Sigmoid colon (tissue), 7 donors: Measurements from ENCODE around the gene GK. TPM values are rescaled to one million over a fixed set of nuclear protein-coding genes. Genes with fewer than 3 reads are reported as not detected.
"Not testable (repeated sequence)": the region's sequence is repeated elsewhere in the genome, so short reads cannot be mapped to it uniquely, and the experiment has no call there.

ENCODE experiments used
- DNase-seq: peaks from one replicate; pipeline ENCODE4 v3.0.0-alpha.2; 2019
- H3K27ac ChIP-seq, 4 donors: fragments of 200-600 bp; sonication (generic); one replicate each; pipeline ENCODE4 v1.5.1; 2016 to 2019; ENCODE audit warnings: mild to moderate bottlenecking in 1 of 4
- H3K27me3 ChIP-seq, 3 donors: fragments of 200-600 bp; sonication (generic); one replicate each; pipeline ENCODE4 v1.5.1; 2019; ENCODE audit warnings: mild to moderate bottlenecking in 1 of 3
- H3K36me3 ChIP-seq, 4 donors: fragments of 200-600 bp; sonication (generic); one replicate each; pipeline ENCODE4 v1.5.1; 2016 to 2019
- H3K4me1 ChIP-seq, 4 donors: fragments of 200-600 bp; sonication (generic); one replicate each; pipeline ENCODE4 v1.5.1; 2017 to 2019
- H3K4me3 ChIP-seq, 4 donors: fragments of 200-600 bp; sonication (generic); one replicate each; pipeline ENCODE4 v1.5.1; 2017 to 2019; ENCODE audit warnings: mild to moderate bottlenecking in 2 of 4, moderate library complexity in 1 of 4
- H3K9me3 ChIP-seq, 4 donors: fragments of 200-600 bp in 3 of 4; sonication (generic) in 3 of 4; one replicate each; pipeline versions ENCODE4 v1.5.1 to v1.6.1; 2013 to 2019
- CTCF ChIP-seq, 4 experiments: fragments of 450-650 bp in 3 of 4; fragments of 200-600 bp in 1 of 4; IDR thresholded peaks; one replicate each; pipeline ENCODE4 v1.5.1; 2016 to 2019; ENCODE audit warnings: antibody characterized with exemption in 4 of 4, mild to moderate bottlenecking in 3 of 4, moderate library complexity in 2 of 4
- EP300 ChIP-seq, 4 donors: sonication (generic); formaldehyde crosslinking; IDR thresholded peaks; one replicate each; pipeline ENCODE4 v1.6.1; 2017; ENCODE audit warnings: antibody characterized with exemption in 4 of 4
- POLR2A ChIP-seq, 2 donors: fragments of 450-650 bp; IDR thresholded peaks; one replicate each; pipeline ENCODE4 v1.6.1; 2016; ENCODE audit warnings: antibody characterized with exemption in 2 of 2, mild to moderate bottlenecking in 2 of 2, moderate library complexity in 2 of 2
- POLR2AphosphoS5 ChIP-seq, 4 donors: sonication (generic); formaldehyde crosslinking; IDR thresholded peaks; one replicate each; pipeline ENCODE4 v1.6.1; 2017; ENCODE audit warnings: antibody characterized with exemption in 4 of 4
- WGBS, 2 donors: extraction: QIAGEN DNeasy Blood & Tissue Kit; methylation state at CpG; one replicate each; pipeline ENCODE4 v1.1.7; 2013; 5-methylcytosine and 5-hydroxymethylcytosine counted together
- intact Hi-C: fragments of 100-400 bp; cut with DNase I; formaldehyde crosslinking; loops from one replicate; pipeline ENCODE4 v1.15.1; 2023
- polyA plus RNA-seq, 3 donors: library from polyadenylated mRNA; stranded (reverse); fragments of 200-250 nt; gene quantifications; one replicate each; pipeline ENCODE4 v1.2.3, GENCODE V29; 2013
- total RNA-seq, 4 donors: library from RNA; depleted of rRNA; stranded (reverse); fragments of >200 nt; gene quantifications; one replicate each; pipeline ENCODE4 v1.1.0, GENCODE V29; 2016
- donor health status: healthy with polysubstance abuse.
- donor health status: Bipolar disorder and iron deficiency.
- donor health status: healthy.

The GK gene
- total and polyA plus RNA-seq, 7 donors = 2.5 to 47.6 (median 8.0) TPM

DNA sequence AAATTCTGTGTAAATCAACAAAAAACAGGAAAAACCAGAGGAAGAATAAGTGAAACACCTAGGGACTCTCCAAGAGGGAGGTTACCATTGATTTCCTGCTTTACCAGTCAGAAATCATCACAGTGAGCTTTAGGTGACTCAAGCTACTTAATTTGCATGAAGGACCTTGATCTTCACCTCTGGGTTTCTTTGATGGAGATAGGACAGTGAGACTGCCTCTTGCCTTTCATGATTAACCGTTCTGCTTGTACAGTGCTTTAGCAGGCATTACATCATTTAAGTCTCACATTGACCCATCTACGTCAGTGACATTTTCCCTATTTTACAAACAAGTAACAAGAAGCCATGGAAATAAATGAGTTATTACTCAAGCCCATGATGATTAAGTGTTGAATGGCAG, 3.4 kb upstream of the GK start:
- H3K36me3 ChIP-seq = no peaks in the 10 kb centered on the region
- H3K27ac ChIP-seq = no peak overlapping the region
- TF ChIP-seq EP300 (IDR thresholded peaks at IDR 0.05) (no peak), POLR2AphosphoS5 (IDR thresholded peaks at IDR 0.05) (no peak), POLR2A (IDR thresholded peaks at IDR 0.05) (no peak), CTCF (IDR thresholded peaks at IDR 0.05) (no peak)
- H3K27me3 ChIP-seq = no peaks in the 10 kb centered on the region
- WGBS, 2 donors = 34 to 52% methylated on average over 2 of the region's 2 CpGs
- no peak for DNase-seq
- no peaks in the 10 kb centered on the region for H3K9me3 ChIP-seq
- H3K4me1 ChIP-seq = peaks cover 0 to 12% (median 0%) of the 10 kb centered on the region in 4 donors
- no peak overlapping the region for H3K4me3 ChIP-seq
- intact Hi-C loops = no loop called here

DNA sequence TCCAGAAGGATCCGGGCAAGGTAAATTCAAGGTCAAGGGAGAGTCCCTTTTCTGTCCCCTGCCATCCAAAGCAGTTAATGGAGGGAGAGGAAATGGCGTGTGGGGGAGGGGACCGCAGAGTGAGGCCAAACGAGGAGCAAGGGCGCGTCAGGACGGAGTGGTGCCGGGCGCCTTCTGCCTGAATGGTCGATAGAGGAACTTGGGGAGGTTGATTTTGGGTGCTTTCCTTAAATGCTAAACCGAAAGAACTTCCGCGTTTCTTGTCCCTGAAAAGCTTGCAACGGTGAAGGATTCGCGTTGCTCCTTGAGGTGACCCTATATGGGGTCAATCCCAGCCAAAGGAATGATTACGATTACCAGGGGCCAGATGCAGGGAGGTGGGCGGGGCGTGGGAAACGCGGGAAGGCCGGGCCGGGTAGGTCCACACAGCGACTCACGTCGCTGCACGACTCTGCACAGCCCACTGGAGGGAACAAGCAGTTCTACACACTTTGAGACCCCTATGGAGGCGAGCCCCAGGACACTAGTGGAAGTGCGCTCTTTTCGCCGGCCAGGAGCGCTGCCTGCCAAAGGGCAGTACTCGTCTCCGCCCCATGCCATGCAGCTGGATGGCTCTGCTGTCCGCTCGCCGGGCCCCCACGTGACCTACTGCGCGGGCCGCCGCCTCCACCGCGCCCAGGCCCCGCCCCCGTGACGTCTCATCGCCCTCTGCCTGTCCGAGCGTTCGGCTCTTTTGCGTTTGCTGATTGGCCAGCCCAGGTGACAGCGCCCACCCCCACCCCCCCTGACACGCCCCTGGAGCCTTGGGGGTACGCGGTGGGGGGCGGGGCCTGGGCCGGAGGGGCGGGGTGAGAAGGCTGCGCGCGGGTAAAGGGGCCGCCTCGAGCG, 452 bp upstream of the GK start:
- H3K4me1 ChIP-seq = peaks cover 0 to 13% (median 0%) of the 10 kb centered on the region in 4 donors
- peak overlapping the region; percentile 53 to 78 (median 76) for H3K27ac ChIP-seq
- peak; percentile 97 for DNase-seq
- H3K9me3 ChIP-seq = no peaks in the 10 kb centered on the region
- H3K4me3 ChIP-seq = peak overlapping the region; percentile 43 to 63 (median 59)
- H3K36me3 ChIP-seq = no peaks in the 10 kb centered on the region
- no peaks in the 10 kb centered on the region for H3K27me3 ChIP-seq
- TF ChIP-seq POLR2A (IDR thresholded peaks at IDR 0.05) (peak in 1 of 2 donors; percentile 39), CTCF (IDR thresholded peaks at IDR 0.05) (no peak), POLR2AphosphoS5 (IDR thresholded peaks at IDR 0.05) (peak in 3 of 4 donors; percentile 61 to 69 (median 63)), EP300 (IDR thresholded peaks at IDR 0.05) (no peak)
- 1% methylated on average over 65 of the region's 65 CpGs for WGBS, 2 donors
- intact Hi-C loops = loop anchor here (2.0 kb wide), 1 partner anchor 236 kb away; the partner anchor contains the start of gene TAB3

- Histone ChIP-seq H3K4me3 (peak overlapping the region in 1 of 4 donors; percentile 63), H3K4me1 (peaks cover 0 to 13% (median 0%) of the 10 kb centered on the region in 4 donors), H3K27ac (peak overlapping the region in 1 of 4 donors; percentile 78)
- H3K36me3 ChIP-seq, H3K9me3 ChIP-seq, DNase-seq, H3K27me3 ChIP-seq, intact Hi-C loops: not testable (repeated sequence)
- 60 to 87% methylated on average over 13 of the region's 13 CpGs for whole genome bisulfite sequencing, 2 donors
Observed at GRCh38 chrX:30654386-30654785, 1.2 kb downstream of the GK start.

- intact Hi-C loops = no loop called here
- H3K36me3 ChIP-seq = no peaks in the 10 kb centered on the region
- H3K4me3 ChIP-seq = no peak overlapping the region
- H3K27ac ChIP-seq = no peak overlapping the region
- H3K27me3 ChIP-seq = no peaks in the 10 kb centered on the region
- peaks cover 0 to 13% (median 0%) of the 10 kb centered on the region in 4 donors for H3K4me1 ChIP-seq
- H3K9me3 ChIP-seq = no peaks in the 10 kb centered on the region
- DNase-seq = no peak
- TF ChIP-seq POLR2A (IDR thresholded peaks at IDR 0.05) = no peak
- TF ChIP-seq POLR2AphosphoS5 (IDR thresholded peaks at IDR 0.05) = no peak
- TF ChIP-seq CTCF (IDR thresholded peaks at IDR 0.05) = no peak
- no peak for TF ChIP-seq EP300 (IDR thresholded peaks at IDR 0.05)
- 37 to 67% methylated on average over 2 of the region's 2 CpGs for WGBS, 2 donors
Observed at GRCh38 chrX:30654989-30655607, 1.9 kb downstream of the GK start.

- H3K9me3 ChIP-seq = no peaks in the 10 kb centered on the region
- H3K36me3 ChIP-seq = no peaks in the 10 kb centered on the region
- 50 to 79% methylated on average over 3 of the region's 3 CpGs for WGBS, 2 donors
- no peaks in the 10 kb centered on the region for H3K27me3 ChIP-seq
- peaks cover 0 to 13% (median 0%) of the 10 kb centered on the region in 4 donors for H3K4me1 ChIP-seq
- no peak for DNase-seq
- no peak overlapping the region for H3K4me3 ChIP-seq
- intact Hi-C loops = no loop called here
- no peak overlapping the region for H3K27ac ChIP-seq
- no peak for TF ChIP-seq CTCF (IDR thresholded peaks at IDR 0.05)
- no peak for TF ChIP-seq POLR2AphosphoS5 (IDR thresholded peaks at IDR 0.05)
- TF ChIP-seq EP300 (IDR thresholded peaks at IDR 0.05) = no peak
- no peak for TF ChIP-seq POLR2A (IDR thresholded peaks at IDR 0.05)
Observed at GRCh38 chrX:30655991-30656390, 2.8 kb downstream of the GK start.
